Limb (tissue), 2 donors: Measurements from ENCODE around the gene SFTPB.
A peak's percentile ranks its signal among the peaks of the same experiment; 100 is the strongest.
"Not testable (repeated sequence)": the region's sequence is repeated elsewhere in the genome, so short reads cannot be mapped to it uniquely, and the experiment has no call there.

Source experiments
- DNase-seq, 2 donors: peaks; one replicate each; pipeline ENCODE4 v3.0.0-alpha.2; 2016; ENCODE audit errors: extremely low spot score in 2 of 2

The SFTPB gene

DNA sequence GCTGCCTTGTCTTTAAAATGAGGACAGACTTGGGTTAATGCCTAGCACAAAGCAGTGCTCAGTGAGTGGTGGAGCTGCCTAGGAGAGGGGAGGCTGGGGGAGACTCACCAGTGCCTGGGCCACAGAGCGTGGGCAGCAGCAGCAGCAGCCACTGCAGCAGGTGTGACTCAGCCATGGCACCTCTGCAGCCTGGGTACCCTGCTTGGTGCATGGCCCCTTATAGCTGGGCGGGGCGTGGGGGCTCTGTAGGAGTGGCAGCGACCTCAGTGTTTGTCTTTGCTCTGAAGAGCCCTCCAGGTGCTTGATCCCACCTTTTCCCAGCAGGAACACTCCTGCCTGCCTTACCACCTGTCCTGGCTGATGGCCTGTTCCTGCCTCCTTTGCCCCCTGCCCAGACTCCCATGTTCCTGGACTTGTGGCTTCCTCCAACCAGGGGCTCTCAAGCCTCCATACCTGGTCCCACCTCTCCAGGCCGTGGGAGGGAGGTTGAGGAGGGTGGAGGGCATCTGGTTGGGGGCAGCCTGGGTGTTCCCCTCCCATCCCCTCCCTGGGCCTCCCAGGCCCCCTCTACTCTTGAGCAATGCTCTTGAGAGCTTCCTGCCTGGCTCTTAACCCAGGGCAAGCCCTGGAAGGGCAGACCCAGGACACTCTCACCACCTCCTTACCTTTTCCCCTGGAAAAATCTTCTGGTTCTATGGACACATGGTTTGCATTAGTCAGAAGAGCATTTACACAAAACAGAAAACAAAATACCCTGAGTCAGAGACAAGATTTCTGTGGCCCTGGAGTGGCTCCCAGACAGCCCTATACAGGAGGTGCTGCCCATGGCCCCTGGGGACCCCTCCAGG is at the start of gene SFTPB:
Gene SFTPB, minus strand, starts transcription at position 191 of the 848 bp plus-strand sequence. Its CDS starts 16 bp downstream, at position 175.
- DNase-seq = no peak

DNA sequence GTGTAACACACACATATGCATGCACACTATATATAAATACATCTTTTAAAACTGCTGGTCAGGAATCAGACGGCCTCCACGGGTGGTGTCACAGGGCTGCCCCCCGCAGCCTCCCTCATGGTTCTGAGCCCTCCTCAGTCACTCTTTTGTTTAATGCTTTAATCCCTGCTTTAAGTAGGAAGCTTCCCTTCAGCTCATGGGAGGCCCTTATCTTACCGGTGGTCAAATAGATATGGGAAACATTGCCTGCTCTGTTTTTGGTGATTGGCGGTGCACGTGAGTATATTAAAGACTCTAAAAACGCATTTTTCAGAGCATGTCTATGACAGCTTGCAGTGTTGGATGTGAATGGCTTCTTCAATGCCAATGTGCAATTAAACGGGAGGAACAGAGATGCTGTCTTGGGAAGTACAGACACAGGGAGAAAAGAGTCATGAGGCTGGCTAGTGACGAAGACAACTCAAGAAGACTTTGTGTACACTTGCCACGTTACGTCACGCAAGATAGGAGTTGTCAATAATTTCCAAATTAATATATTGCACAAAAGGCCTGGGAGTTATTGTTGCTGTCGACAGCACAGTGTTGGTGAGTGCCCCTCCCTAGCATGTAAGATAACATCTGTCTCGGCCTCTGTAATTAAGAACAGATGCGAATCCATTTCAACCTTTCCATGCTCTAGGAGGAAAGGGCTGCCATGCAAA is 49.5 kb upstream of the SFTPB start:
- no peak for DNase-seq

DNA sequence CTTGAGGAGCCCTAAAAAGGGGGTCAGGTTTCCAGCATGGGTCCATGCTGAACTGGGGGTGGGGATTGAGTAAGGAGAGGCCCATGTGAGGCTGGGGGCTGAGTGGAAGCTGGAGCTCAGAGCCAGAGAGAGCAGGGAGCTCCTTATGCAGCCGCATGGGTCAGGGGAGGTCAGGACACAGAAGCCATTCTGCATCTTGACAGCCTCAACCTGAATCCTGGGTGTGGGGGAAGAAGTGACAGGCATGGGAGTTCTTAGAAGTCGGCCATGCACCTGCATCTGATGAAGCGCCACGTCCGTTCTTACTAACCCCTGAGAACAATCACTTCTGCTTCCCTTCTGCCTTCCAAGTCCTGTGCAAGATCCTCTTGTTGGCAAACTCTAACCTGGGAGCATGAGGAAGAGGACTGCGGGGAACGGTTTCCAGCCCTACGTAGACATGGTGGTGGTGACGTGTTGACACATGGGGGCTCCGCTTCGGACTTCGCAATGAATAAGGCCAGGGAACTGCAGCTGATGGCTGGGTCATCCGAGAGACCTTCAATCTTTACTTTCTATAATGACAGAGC is 48.4 kb upstream of the SFTPB start:
- no peak for DNase-seq

DNA sequence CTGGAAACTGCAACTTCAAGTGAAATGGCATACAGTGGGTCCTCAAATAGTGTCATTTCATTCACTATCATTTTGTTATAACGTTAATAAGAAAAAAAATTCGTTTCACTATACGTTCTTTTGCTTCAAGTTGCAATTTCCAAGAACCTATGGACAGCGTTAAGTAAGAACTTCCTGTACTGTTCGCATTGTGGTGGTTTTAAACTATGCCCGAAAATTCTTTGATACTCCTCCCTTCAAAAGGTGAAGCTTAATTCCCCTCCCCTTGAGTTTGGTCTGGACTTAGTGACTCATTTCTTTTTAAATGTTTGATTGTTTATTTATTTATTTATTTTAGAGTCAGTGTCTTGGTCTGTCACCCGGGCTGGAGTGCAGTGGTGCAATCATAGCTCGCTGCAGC is 46.8 kb upstream of the SFTPB start:
- DNase-seq = no peak

DNA sequence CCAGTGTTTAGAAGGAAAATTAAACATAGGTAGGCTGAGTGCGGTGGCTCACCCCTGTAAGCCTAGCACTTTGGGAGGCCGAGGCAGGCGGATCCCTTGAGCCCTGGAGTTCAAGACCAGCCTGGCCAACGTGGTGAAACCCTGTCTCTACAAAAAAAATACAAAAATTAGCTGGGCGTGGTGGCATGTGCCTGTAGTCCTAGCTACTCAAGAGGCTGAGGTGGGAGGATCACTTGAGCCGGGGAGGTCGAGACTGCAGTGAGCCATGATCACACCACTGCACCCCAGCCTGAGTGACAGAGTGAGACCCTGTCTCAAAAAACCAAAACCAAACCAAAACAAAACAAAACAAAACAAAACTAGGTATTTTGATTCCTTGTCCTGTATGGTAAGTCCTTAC is 46.4 kb upstream of the SFTPB start:
- not testable (repeated sequence) for DNase-seq

DNA sequence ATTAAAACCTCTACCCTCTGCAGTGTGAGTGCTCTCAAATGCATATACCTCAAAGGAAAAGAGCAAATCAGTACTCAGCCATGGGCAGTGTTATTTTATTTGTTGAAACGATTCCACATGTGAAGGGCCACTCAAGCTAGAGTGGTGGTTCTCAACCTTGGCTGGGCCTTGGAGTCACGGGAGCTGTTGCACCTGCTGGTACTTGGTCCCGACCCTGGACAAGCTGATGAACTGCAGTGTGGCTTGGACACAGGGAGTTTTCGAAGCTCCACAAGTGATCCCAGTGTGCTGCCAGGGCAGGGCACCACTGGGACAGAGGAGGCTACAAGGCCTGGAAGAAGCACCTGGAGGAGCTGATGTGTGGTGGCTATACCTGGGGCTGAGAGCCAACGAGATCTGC is 45.8 kb upstream of the SFTPB start:
- DNase-seq = no peak

DNA sequence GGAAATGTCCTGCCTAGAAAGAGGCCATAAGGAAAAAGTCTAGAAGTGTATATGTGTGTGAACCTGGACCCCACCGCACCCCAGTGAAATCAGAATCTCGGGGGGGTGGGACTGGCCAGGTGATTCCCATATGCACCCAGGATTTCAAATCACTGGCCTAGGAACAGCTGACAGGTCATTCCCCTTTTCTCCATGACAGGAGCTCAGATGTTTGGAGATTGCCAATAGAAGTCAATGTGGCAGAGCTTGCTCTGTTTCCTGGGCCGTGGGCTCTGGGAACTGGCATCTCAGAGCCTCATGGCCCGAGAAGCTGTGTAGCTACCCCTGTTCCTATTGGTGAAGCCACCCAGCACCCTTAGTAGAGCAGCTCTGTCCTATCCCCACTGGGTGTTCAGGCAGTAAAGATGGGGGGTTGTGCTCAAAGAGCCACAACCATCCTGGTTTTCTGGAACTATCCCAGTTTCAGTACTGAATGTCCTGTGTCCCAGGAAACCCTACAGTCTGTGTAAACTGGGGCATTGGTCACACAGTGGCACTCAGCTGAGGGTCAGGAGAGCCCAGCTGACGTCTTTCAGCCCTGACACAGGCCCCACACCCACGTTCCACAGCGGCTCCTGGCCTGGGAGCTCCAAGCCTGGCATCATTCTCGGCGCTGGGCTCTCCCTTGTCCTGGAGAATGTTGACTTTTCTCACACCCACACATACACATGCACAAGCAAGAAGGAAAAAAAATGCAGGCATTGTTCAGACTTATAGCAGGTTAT is 45.0 kb upstream of the SFTPB start:
- no peak for DNase-seq

DNA sequence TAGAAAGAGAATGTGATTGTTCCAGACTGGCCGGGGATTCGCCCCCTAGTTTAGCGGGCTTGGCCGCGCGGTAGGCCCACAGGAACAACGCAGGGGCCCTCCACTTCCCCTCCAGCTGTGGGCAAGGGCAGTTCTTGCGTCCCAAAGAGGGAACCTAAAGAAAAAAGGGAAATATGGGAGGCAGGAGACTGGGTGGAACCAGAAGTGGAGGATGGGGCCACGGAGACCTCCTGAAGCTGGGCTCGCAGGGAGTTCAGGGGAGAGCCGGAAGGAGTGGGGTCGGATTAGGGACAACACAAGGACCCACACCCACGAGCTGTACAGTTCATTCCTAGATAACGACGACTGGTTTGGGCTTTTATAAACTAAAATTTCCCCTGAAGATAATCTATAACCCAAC is 44.3 kb upstream of the SFTPB start:
- DNase-seq = no peak

DNA sequence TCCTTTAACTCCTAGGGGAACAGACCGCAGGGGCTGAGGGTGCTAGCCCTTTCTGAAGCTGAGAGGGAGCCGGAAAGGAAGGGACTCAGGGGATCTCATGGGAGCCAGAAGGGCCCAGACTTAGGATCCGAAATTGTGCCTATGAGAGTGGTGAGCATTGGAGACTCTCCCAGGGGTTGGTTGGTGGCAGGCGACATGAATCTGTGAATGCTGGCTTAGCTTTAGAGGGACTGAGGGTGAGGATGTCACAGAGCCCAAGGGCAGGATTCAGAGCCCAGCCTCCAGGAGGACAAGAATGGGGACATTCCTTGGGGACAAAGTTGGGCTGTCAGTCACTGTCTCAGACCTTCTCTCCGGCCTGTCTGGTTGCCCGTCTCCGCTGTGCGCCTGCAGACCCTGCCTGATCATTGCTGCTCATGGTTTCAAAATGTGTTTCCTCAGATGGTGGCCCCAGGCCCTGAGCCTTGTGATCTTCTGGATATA is 43.6 kb upstream of the SFTPB start:
- DNase-seq = no peak

DNA sequence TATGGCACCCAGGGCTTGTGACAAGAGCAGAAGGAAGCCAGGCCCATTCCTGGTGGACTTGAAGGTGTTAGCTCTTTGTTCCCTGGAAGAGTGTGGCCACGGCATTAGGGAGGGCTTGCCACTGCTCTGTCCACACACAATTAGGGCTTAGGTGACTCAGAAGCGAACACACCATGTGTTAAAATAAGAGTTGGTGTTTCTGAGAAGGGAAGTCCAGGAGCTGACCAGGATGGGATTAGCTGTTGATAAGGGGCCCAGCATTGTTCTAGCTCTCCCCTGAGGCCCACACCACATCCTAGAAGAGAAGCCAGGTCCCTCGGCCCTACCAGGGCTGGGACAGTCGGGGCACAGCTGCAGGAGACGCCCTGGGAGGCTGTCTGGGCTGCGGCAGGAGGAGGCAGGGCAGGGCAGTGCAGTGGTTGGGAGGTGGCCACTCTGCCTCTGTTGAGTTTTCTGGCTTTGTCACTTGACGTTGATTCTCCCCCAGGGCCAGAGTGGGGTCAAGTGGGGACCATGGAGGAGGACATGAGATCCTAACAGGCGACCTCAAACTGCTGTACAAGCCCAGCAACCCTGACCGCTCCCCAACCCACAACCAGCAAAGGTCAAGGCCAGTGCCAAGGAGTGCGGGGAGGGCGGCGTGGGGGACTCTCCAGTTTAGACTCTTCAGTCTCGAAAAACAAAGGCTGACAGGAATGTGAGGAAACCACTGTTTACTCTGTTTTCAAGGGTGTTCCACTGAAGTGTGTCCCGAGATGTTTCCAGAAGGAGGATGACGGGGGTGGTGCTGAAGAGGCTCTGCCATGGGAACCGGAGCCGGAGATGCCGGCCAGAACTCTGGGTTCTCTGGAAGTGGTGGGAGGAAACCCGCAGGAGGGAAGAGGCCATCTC is 42.9 kb upstream of the SFTPB start:
- DNase-seq = no peak

DNA sequence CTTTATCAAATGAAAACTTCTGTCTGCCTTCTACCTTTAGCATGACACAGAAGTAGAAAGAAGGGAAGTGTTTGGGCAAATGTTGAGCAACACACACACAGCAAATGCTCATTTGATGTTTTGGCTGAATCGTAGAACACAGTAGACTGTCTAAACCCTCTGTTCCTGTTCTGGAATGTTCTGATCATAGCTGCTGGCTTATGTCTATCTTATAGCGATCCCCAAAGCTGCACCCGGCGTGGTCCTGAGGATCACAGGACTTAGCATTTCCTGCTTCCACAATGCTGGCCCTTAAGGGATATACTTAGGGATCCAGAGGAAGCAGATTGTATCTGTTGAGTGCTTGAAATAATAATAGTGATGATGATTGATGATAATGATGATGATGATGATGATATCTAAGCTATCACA is 41.4 kb upstream of the SFTPB start:
- DNase-seq = no peak

DNA sequence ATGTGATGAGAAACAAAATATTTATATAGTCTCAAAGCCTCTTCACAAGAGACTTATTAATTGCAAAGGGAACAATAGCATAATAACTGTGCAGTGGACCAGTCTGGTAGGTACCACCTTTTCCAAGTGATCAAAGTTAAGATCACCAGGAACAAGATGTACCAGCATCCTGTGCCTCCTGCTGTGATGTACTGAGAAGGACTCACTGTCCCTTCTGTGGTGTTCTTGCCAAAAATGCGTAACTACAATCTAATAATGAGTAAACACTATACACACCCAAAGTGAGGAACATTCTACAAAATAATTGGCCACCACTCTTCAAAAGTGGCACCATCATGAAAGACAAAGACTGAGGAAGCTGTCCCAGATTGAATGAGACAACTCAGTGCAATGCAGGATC is 40.6 kb upstream of the SFTPB start:
- no peak for DNase-seq

DNA sequence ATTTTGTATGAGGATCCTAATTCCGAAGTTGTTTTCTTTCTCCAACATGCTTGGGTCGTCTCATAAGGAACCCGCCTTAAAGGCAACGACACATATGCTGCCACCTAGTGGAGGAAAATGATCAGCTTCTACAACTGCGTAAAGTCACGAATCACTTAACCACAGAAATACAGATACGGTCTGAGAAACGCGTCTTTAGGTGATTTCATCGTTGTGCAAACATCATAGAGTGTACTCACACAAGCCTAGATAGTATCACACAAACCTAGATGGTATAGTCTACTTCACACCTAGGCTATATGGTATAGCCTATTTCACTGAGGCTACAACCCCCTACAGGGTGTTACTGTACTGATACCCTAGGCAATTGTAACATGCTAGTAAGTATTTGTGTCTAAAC is 39.3 kb upstream of the SFTPB start:
- DNase-seq = peak in 1 of 2 donors; percentile 74

DNA sequence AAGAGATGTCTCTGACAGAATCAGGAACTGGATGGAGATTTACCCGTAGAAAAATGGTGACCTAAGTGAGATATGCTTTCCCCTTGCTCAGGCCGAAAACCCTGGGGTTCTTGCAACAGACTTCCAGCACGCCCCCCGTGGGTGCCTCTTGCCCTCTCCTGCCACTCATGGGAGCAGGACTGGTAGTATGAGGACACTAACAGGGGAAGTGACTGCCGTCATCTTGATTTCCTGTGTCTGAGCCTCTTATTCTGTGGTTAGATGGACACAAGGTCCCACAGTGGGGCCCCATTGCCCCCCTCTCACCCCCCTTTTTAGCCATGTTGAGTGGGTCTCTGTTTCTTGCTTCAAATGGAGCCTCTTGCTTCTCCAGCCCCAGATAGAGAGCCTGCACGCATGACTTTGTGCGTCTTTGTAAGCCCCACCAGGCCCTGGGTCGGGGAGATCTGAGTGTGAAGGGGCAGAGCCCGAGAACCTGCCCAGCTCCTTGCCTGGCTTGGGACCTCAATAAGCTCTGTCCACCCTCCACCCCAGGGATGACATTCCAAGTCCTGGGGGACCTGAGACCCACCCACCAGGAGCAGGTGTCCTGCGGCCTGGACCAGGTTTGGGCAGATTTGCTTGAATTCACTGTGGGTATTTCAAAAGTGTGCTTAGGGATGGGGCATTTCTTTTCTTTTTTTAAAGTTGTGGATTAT is 38.7 kb upstream of the SFTPB start:
- no peak for DNase-seq

DNA sequence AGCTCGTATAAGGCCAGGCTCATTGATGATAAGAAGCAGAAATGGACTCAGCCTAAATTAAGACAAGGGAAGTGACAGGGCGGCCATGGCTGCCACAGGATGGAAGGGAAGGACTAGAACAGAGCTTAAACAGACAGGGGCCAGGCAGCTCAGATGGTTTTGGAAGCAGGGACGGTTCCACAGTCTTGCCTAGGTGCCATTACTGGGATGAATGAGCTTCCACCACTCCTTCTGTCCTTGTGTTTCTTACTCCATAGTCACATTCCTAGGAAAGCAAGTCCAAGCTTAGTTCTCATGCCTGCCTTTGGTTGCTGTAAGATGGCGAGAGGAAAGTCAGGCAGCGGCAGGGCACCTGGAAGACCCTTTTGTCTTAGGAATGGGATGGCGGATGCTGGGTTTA is 38.1 kb upstream of the SFTPB start:
- no peak for DNase-seq

DNA sequence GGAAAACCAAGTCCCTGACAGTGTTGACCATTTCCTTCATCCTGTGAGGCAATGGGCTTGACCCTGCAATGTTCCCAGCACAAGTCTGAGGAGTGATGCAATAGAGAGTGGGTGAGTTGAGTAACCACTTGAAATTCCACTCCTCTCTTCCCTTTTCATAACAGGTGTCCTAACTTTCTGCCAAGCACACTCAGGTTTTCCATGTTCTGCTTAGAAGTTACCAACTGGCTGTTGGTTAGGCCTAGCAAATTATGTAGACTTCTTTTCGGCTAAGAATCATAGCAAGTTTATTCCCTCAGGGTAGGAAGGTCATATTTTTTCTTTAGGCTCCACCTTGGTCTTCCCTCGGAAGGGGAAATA is 37.7 kb upstream of the SFTPB start:
- DNase-seq = no peak

DNA sequence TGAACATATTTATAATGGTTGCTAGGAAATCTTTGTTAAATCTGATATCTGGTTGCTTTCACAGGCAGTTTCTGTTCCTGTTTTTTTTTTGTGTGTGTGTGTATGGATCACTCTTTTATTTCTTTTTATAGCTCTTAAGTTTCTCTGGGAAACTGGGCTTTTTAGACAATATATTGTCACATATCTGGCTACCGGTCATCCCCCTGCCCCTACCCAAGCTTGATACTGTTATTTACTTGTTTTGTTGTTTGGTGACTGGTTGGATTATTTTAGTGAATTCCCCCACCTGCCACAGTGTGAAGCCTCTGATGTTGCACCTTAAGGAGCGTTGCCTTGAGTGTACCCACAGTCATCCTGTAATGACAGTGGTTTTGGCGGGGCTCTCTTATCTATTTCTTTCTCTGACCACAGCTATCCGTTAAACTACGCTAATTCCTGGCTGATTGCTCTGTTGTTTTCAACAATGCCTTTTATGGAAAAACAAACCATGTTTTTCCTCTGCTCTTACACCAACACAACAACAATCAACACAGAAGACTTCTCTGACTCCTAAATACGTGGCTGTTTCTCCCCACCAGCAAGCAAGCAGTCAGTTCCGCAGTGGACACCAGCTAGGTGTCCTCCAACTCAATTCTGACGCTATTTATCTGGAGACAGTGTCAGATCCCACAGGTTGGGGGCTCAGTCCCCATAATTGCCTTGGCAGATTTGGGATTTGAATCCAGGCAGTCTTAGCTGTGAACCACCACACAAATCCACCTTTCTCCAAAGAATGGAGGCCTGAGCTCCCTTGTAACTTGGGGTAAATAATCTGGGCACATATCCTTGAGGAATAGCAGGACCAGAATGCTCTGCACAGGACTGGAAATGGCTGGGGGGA is 37.0 kb upstream of the SFTPB start:
- DNase-seq = no peak

DNA sequence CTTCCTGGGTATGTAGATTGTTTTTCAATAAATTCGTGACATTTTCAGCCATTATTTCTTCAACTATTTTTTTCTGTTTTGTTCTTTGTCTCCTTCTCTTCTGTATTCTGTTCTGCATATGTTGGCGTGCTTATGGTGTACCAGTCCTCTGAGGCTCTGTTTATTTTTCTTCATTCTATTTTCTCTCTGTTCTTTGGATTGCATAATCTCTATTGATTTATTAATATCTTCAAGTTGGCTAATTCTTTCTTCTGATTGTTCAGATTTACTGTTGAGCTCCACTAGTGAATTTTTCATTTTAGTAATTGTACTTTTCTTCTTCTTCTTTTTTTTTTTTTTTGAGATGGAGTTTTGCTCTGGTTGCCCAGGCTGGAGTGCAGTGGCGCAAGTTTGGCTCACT is 36.0 kb upstream of the SFTPB start:
- DNase-seq = no peak

DNA sequence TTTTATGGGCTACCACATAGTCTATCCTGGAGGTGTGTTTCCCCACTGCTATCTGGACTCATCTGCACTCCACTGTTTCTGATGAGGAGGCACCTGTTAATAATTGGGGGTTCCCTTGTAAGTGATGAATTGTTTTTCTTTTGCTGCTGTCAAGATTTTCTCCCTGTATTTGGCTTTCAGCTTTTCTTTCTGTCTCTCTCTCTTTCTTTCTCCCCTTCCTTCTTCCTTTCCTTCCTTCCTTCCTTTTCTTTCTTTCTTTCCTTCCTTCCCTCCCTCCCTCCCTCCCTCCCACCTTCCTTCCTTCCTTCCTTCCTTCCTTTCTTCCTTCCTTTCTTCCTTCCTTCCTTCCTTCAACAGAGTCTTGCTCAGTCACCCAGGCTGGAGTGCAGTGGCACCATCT is 35.3 kb upstream of the SFTPB start:
- no peak for DNase-seq
